ENCODE results near the gene RAVER1. TPM values are rescaled to one million over a fixed set of nuclear protein-coding genes. Genes with fewer than 3 reads are reported as not detected.
A peak's percentile ranks its signal among the peaks of the same experiment; 100 is the strongest.

Gene RAVER1
- total and polyA plus RNA-seq, 10 of the 15 experiments (the other 5 are each of a cell fraction or from before 2014, with no cell fraction given): 0.03 to 87.0 (median 12.1) TPM

- TF ChIP-seq RELB (IDR thresholded peaks at IDR 0.05; ENCODE audit: low read depth) (peak; percentile 82), ZZZ3 (IDR thresholded peaks at IDR 0.05; ENCODE audit: control insufficient read depth, insufficient read length, low read depth) (no peak), FOS (IDR thresholded peaks at IDR 0.05; ENCODE audit: borderline replicate concordance, extremely low read depth, insufficient read length) (no peak), PML (IDR thresholded peaks at IDR 0.05; ENCODE audit: low read length) (0 out of 2 replicates have a peak, but pooled peaks have one; percentile 59), JUNB (IDR thresholded peaks at IDR 0.05) (no peak), NR2C2 (IDR thresholded peaks at IDR 0.05; ENCODE audit: borderline replicate concordance, control insufficient read depth, insufficient read length, low read depth) (no peak), MYB (IDR thresholded peaks at IDR 0.05; ENCODE audit: borderline replicate concordance, low read depth, low read length) (no peak), MLLT1 (IDR thresholded peaks at IDR 0.05) (no peak), ZNF217 (IDR thresholded peaks at IDR 0.05) (no peak), POLR2AphosphoS5 (IDR thresholded peaks at IDR 0.05; ENCODE audit: low read length) (peak; percentile 88), RFX5 (IDR thresholded peaks at IDR 0.05; ENCODE audit: low read depth, low read length) (no peak), YY1 (IDR thresholded peaks at IDR 0.05; ENCODE audit: low read depth, low read length) (peak; percentile 100), RBBP5 (conservative IDR thresholded peaks at IDR 0.05) (no peak), CEBPZ (IDR thresholded peaks at IDR 0.05; ENCODE audit: low read depth, low read length) (no peak), CBFB (IDR thresholded peaks at IDR 0.05; ENCODE audit: low read depth) (peak; percentile 45; the same call in 1 of the 2 replicates), USF2 (IDR thresholded peaks at IDR 0.05; ENCODE audit: borderline replicate concordance, low read depth, low read length) (peak; percentile 94), BMI1 (IDR thresholded peaks at IDR 0.05; ENCODE audit: borderline replicate concordance) (no peak), NR2C1 (IDR thresholded peaks at IDR 0.05) (0 out of 2 replicates have a peak, but pooled peaks have one; percentile 46), SMAD1 (IDR thresholded peaks at IDR 0.05; ENCODE audit: low read depth, partially characterized antibody) (no peak), ATF2 (IDR thresholded peaks at IDR 0.05; ENCODE audit: low read length) (no peak), ATF7 (IDR thresholded peaks at IDR 0.05; ENCODE audit: low read depth) (no peak), SUZ12 (IDR thresholded peaks at IDR 0.05; ENCODE audit: unreplicated experiment) (no peak)
Measured at GRCh38 chr19:10315335-10316214, 17.8 kb downstream of the RAVER1 start, which contains the start of gene FDX2 (continued).

All from GM12878 (cell line).